Measurements from ENCODE around the gene RET.

RET gene

GRCh38 chr10:43121444-43121843, 44.6 kb downstream of the RET start:
- DNase-seq (ENCODE audit: low spot score): no peak

- no peak for DNase-seq (ENCODE audit: low spot score)
Measured at GRCh38 chr10:43122096-43122495, 45.2 kb downstream of the RET start.

- no peak for DNase-seq (ENCODE audit: low spot score)
Measured at GRCh38 chr10:43122826-43123225, 46.0 kb downstream of the RET start.

GRCh38 chr10:43123361-43124093, 46.7 kb downstream of the RET start:
- no peak for DNase-seq (ENCODE audit: low spot score)

- DNase-seq (ENCODE audit: low spot score): no peak
Measured at GRCh38 chr10:43124094-43124521, 47.2 kb downstream of the RET start.

- DNase-seq (ENCODE audit: low spot score): no peak
Measured at GRCh38 chr10:43124574-43125273, 47.9 kb downstream of the RET start.

- no peak for DNase-seq (ENCODE audit: low spot score)
Measured at GRCh38 chr10:43125274-43125845, 48.5 kb downstream of the RET start.

- no peak for DNase-seq (ENCODE audit: low spot score)
Measured at GRCh38 chr10:43125881-43126731, 49.2 kb downstream of the RET start.

GRCh38 chr10:43126759-43127424, 50.0 kb downstream of the RET start:
- DNase-seq (ENCODE audit: low spot score): no peak

GRCh38 chr10:43127442-43127841, 50.6 kb downstream of the RET start:
- DNase-seq (ENCODE audit: low spot score): no peak

- DNase-seq (ENCODE audit: low spot score): no peak
Measured at GRCh38 chr10:43128331-43128730, 51.5 kb downstream of the RET start.

GRCh38 chr10:43128958-43129706, 52.3 kb downstream of the RET start:
- DNase-seq (ENCODE audit: low spot score): no peak

- DNase-seq (ENCODE audit: low spot score): no peak
Measured at GRCh38 chr10:43130770-43131171, 53.9 kb downstream of the RET start.

GRCh38 chr10:43131256-43131655, 54.4 kb downstream of the RET start:
- DNase-seq (ENCODE audit: low spot score): no peak

GRCh38 chr10:43131906-43132305, 55.0 kb downstream of the RET start:
- no peak for DNase-seq (ENCODE audit: low spot score)

GRCh38 chr10:43132867-43133787, 56.3 kb downstream of the RET start:
- DNase-seq (ENCODE audit: low spot score): no peak

- no peak for DNase-seq (ENCODE audit: low spot score)
Measured at GRCh38 chr10:43134126-43134905, 57.4 kb downstream of the RET start.

- no peak for DNase-seq (ENCODE audit: low spot score)
Measured at GRCh38 chr10:43135064-43135463, 58.2 kb downstream of the RET start.

- no peak for DNase-seq (ENCODE audit: low spot score)
Measured at GRCh38 chr10:43135656-43136055, 58.8 kb downstream of the RET start.
